Bone marrow (tissue), 2 donors: ENCODE data around the gene PNPLA7.
"Not testable (repeated sequence)": the region's sequence is repeated elsewhere in the genome, so short reads cannot be mapped to it uniquely, and the experiment has no call there.

ENCODE experiments used
- DNase-seq, 2 donors: peaks; one replicate each; lab custom pipeline; 2025; lab: John Stamatoyannopoulos, UW

The PNPLA7 gene

GRCh38 chr9:137540536-137540935 lies 9.7 kb downstream of the PNPLA7 start:
- DNase-seq: no peak

GRCh38 chr9:137538058-137538457 lies 12.1 kb downstream of the PNPLA7 start:
- no peak for DNase-seq

DNA sequence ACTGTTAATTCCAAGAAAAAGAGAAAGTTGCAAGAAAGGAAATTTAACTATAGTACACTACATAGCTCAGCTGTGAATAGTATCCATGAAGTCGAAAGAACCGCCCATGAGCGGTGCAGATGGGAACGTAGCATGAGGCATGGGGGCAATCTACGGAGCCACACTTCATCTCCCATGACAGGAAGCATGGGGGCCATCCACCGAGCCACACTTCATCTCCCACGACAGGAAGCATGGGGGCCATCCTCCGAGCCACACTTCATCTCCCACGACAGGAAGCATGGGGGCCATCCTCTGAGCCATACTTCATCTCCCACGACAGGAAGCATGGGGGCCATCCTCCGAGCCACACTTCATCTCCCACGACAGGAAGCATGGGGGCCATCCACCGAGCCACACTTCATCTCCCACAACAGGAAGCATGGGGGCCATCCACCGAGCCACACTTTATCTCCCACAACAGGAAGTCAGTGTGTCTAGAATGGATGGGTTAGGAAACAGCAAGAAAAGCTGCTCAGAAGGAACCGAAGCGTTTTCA lies 13.5 kb downstream of the PNPLA7 start:
- DNase-seq: peak in 1 of 2 donors; percentile 5

- DNase-seq: no peak
These were observed 15.1 kb downstream of the PNPLA7 start for GRCh38 chr9:137535120-137535428.

GRCh38 chr9:137534256-137535119 lies 15.7 kb downstream of the PNPLA7 start:
- DNase-seq: no peak

DNA sequence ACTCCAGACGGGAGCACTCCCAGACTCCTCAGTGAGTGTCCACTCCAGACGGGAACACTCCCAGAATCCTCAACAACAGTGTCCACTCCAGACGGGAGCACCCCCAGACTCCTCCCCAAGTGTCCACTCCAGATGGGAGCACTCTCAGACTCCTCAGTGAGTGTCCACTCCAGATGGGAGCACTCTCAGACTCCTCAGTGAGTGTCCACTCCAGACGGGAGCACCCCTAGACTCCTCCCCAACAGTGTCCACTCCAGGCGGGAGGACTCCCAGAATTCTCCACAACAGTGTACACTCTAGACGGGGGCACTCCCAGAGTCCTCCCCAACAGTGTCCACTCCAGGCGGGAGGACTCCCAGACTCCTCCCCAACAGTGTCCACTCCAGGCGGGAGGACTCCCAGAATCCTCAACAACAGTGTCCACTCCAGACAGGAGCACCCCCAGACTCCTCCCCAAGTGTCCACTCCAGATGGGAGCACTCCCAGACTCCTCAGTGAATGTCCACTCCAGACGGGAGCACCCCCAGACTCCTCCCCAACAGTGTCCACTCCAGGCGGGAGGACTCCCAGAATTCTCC lies 17.2 kb downstream of the PNPLA7 start:
- DNase-seq: not testable (repeated sequence)

DNA sequence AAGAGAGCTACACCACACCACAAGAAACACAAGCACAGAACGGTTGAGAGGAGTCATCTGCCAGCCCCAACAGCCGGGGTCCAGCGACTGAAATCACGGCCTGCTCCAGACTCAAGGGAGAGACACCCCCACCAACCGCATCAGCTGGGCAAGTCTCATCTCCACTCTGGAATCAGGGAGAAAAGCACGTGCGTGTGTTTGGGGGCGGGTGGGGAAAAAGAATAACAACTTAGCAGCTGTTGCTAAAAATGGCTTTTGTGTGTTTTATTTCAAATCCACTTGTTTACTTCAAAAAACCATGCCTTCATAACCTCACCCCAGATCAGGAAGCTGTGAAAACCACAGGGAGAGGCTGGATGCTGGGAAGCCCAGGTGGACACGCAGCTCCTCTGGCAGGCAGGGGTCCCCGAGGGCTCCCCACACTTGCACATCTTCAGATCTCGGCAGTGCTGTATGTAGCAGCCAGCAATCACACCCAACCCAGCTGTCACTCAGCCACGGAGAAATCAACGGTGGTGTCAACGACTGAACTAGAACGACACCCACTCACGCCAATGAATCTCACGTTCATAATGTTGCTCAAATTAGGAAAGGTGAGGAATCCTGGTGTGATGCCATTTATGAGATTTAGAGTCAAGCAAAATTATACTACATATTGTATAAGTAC lies 19.0 kb downstream of the PNPLA7 start:
- no peak for DNase-seq

- no peak for DNase-seq
These were observed 19.9 kb downstream of the PNPLA7 start for GRCh38 chr9:137530331-137530730.

DNA sequence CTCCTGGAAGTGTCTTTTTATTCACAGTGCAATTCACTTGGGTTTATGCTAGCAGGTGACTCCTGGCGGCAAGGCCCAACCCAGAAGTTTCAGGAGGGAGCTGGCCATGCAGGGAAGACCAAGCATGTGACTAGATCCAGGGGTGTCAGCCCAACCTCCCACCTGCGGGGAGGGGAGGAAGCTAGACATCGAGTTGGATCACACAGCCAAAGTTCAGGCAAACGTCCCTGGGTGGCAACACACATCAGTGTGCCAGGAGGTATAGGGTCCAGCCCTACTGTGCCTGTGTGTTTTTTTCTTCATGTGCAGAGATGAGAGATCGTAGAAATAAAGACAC lies 25.3 kb downstream of the PNPLA7 start:
- DNase-seq: no peak

DNA sequence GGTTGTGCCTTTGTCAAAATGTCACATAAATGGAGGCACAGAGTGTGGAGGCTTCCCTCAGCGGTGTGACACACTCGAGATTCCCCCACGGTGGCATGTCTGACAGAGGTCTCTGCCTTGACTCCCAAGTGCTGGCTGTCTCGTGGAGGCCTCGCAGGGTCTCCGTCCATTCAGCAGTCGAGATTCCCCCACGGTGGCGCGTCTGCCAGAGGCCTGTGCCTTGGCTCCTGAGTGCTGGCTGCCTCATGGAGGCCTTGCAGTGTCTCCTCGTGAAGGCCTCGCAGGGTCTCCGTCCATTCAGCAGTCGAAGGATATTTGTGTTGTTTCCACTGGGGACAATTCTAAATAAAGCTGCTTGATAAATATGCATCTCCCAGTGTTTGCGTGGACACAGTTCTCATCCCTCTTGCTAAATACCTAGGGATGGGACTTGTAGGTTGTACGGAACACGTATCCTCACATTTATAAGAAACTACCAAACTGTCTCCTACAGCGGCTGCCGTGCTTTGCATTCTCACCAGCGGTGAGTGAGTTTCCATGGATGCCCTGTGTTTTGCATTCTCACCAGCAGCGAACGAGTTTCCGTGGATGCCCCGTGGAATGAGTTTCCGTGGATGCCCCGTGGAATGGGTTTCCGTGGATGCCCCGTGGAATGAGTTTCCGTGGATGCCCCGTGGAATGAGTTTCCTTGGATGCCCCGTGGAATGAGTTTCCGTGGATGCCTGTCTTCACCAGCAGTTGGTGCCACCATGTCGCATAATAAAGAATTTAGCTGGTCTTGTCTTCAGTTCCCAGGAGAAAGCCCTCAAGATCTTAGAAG lies 25.8 kb downstream of the PNPLA7 start:
- DNase-seq: no peak

- no peak for DNase-seq
These were observed 27.3 kb downstream of the PNPLA7 start for GRCh38 chr9:137522746-137523455.

DNA sequence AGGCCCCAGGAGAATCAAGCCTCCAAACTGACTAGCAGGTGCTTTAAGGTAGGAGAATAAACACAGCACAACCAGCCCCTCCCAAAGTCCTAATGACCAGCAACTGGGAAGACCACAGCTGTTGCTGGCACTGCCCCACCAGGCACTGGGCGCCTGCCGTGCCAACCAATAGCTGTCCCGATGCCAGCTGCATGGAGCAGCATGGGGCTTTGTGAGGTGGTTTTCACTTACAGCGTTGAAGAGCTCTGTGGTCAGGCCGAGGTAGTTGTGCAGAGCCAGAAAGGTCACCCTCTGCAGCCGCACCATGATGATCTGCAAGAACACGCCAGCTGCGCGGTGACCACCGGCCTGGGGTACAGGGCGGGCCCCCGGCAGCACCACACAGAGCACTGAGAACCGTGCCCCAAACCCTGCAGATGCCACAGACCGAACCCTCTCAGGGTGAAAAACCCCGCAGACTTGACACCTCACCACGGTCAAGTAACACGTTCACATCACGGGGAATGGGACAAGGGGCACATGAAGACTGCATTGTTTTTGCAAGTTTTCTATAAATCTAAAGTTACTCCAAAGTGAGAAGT lies 28.7 kb downstream of the PNPLA7 start:
- DNase-seq: no peak

DNA sequence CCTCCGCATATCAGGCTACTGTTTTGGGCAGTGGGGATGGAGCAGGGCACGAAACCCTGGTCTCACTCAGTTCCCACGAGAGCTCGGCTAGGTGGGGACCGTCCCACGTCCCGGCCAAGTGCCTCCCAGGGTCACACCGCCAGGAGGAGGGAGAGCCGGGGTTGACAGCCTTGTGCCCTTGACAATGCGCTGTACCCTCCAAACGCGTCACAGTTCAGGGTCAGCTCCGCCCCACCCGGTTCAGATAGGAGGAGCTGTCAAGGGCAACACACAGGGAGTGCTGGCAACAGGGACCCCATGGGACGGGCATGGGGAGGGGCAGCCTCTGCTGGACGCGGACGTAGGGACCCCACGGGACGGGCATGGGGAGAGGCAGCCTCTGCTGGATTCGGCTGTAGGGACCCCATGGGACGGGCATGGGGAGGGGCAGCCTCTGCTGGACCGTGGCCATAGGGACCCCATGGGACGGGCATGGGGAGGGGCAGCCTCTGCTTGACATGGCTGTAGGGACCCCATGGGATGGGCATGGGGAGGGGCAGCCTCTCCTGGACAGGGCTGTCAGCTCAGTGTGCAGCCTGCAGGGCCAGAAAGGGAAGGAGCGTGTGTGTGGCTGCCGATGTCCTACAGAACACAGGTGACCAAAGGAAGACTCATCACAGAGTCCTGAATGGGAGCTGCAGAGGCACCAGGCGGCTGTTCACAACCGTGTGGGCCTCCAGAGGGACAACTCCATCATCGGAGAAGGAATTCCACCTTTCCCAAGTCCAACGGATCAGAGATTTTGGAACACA lies 29.4 kb downstream of the PNPLA7 start:
- no peak for DNase-seq

- no peak for DNase-seq
These were observed 30.6 kb downstream of the PNPLA7 start for GRCh38 chr9:137519553-137519952.

DNA sequence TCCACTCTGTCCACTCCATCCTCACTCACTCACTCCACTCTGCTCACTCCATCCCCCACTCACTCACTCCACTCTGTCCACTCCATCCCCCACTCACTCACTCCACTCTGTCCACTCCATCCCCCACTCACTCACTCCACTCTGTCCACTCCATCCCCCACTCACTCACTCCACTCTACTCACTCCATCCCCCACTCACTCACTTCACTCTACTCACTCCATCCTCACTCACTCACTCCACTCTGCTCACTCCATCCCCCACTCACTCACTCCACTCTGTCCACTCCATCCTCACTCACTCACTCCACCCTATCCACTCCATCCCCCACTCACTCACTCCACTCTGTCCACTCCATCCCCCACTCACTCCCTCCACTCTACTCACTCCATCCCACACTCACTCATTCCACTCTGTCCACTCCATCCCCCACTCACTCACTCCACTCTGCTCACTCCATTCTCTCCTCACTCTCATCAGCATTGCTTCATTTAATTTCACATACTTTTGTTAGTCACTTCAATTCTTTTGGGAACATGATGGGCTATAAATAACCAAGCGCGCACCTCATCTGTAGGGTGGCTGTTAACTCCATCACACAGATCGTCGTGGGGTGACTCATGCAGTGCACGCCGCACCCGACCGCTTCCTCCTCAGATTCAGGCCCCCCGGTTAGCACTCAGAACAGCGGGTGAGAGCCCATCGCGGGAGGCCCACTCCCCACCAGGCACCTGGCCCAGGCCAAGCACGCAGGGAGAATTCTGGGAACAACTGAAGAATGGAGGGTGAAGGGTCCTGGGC lies 31.3 kb downstream of the PNPLA7 start:
- DNase-seq: not testable (repeated sequence)

GRCh38 chr9:137516144-137516917 lies 33.9 kb downstream of the PNPLA7 start:
- DNase-seq: no peak

GRCh38 chr9:137515338-137515724 lies 34.9 kb downstream of the PNPLA7 start:
- DNase-seq: no peak

GRCh38 chr9:137514691-137515337 lies 35.4 kb downstream of the PNPLA7 start:
- no peak for DNase-seq
